ENCODE data around the gene SBF2. TPM values are rescaled to one million over a fixed set of nuclear protein-coding genes. Genes with fewer than 3 reads are reported as not detected.

Gene SBF2
- polyA plus RNA-seq, 1 donor (not counting 4 experiments of a cell fraction or from before 2014, with no cell fraction given), result 24.5 TPM

- Histone ChIP-seq H3K9me3 (ENCODE audit: control insufficient read depth, low read depth, low read length) (no peaks in the 10 kb centered on the region), H3K4me3 (ENCODE audit: control insufficient read depth in 2 of 3, extremely low read depth in 1 of 3, insufficient read depth in 2 of 3, low read depth in 1 of 3, low read length in 3 of 3) (no peak overlapping the region), H3K9me1 (ENCODE audit: control insufficient read depth, extremely low read depth, insufficient read depth, low read length) (no peaks in the 10 kb centered on the region), H3K27me3 (ENCODE audit: control insufficient read depth, extremely low read depth, insufficient read depth, low read length) (no peaks in the 10 kb centered on the region), H2AFZ (ENCODE audit: control insufficient read depth, low read length) (no peak overlapping the region), H3K4me2 (ENCODE audit: control insufficient read depth, extremely low read depth, insufficient read depth, low read depth, low read length) (no peak overlapping the region), H4K20me1 (ENCODE audit: control insufficient read depth, extremely low read depth, insufficient read depth, low read length) (no peaks in the 10 kb centered on the region), H3K9ac (ENCODE audit: control insufficient read depth, extremely low read depth, insufficient read depth, low read length) (no peak overlapping the region), H3K4me1 (ENCODE audit: control insufficient read depth, extremely low read depth, insufficient read depth, low read length) (peaks cover 9% of the 10 kb centered on the region), H3K79me2 (ENCODE audit: control insufficient read depth, insufficient read depth, low read length) (peaks cover 7% of the 10 kb centered on the region), H3K27ac (ENCODE audit: control insufficient read depth, insufficient read depth, low read length) (no peak overlapping the region), H3K36me3 (ENCODE audit: control insufficient read depth in 2 of 2, extremely low read depth in 1 of 2, insufficient read depth in 2 of 2, low read length in 2 of 2) (no peaks in the 10 kb centered on the region)
- no peak for DNase-seq (ENCODE audit: low read depth, low spot score)
- FAIRE-seq, result no peak
- TF ChIP-seq CTCF (optimal IDR thresholded peaks at IDR 0.05 in 1 of 3, IDR thresholded peaks at IDR 0.05 in 1 of 3, conservative IDR thresholded peaks at IDR 0.05 in 1 of 3; ENCODE audit: extremely low read depth in 1 of 3, insufficient read depth in 2 of 3, low read length in 3 of 3) (no peak), EZH2 (IDR thresholded peaks at IDR 0.05; ENCODE audit: low read length) (no peak)
- dilution Hi-C loops (cut with MboI; ENCODE audit: extremely low pct_ligation_motif_present, low sequenced_read_pairs), result no loop called here
These were observed 131.8 kb downstream of the SBF2 start for GRCh38 chr11:10162222-10162621.

GRCh38 chr11:10160350-10160749 lies 133.7 kb downstream of the SBF2 start:
- Histone ChIP-seq H4K20me1 (ENCODE audit: control insufficient read depth, extremely low read depth, insufficient read depth, low read length) (no peaks in the 10 kb centered on the region), H3K4me3 (ENCODE audit: control insufficient read depth in 2 of 3, extremely low read depth in 1 of 3, insufficient read depth in 2 of 3, low read depth in 1 of 3, low read length in 3 of 3) (no peak overlapping the region), H3K79me2 (ENCODE audit: control insufficient read depth, insufficient read depth, low read length) (peaks cover 16% of the 10 kb centered on the region), H3K4me1 (ENCODE audit: control insufficient read depth, extremely low read depth, insufficient read depth, low read length) (peaks cover 9% of the 10 kb centered on the region), H3K9me3 (ENCODE audit: control insufficient read depth, low read depth, low read length) (no peaks in the 10 kb centered on the region), H3K27ac (ENCODE audit: control insufficient read depth, insufficient read depth, low read length) (no peak overlapping the region), H3K27me3 (ENCODE audit: control insufficient read depth, extremely low read depth, insufficient read depth, low read length) (no peaks in the 10 kb centered on the region), H3K36me3 (ENCODE audit: control insufficient read depth in 2 of 2, extremely low read depth in 1 of 2, insufficient read depth in 2 of 2, low read length in 2 of 2) (no peaks in the 10 kb centered on the region), H3K4me2 (ENCODE audit: control insufficient read depth, extremely low read depth, insufficient read depth, low read depth, low read length) (no peak overlapping the region), H3K9ac (ENCODE audit: control insufficient read depth, extremely low read depth, insufficient read depth, low read length) (no peak overlapping the region), H2AFZ (ENCODE audit: control insufficient read depth, low read length) (no peak overlapping the region), H3K9me1 (ENCODE audit: control insufficient read depth, extremely low read depth, insufficient read depth, low read length) (no peaks in the 10 kb centered on the region)
- TF ChIP-seq CTCF (optimal IDR thresholded peaks at IDR 0.05 in 1 of 3, IDR thresholded peaks at IDR 0.05 in 1 of 3, conservative IDR thresholded peaks at IDR 0.05 in 1 of 3; ENCODE audit: extremely low read depth in 1 of 3, insufficient read depth in 2 of 3, low read length in 3 of 3) (no peak), EZH2 (IDR thresholded peaks at IDR 0.05; ENCODE audit: low read length) (no peak)
- no peak for DNase-seq (ENCODE audit: low read depth, low spot score)
- no peak for FAIRE-seq
- dilution Hi-C loops (cut with MboI; ENCODE audit: extremely low pct_ligation_motif_present, low sequenced_read_pairs), result no loop called here

Data from keratinocyte (primary cell).